ENCODE data around the gene PHGDH.
"Not testable (repeated sequence)": the region's sequence is repeated elsewhere in the genome, so short reads cannot be mapped to it uniquely, and the experiment has no call there.

PHGDH gene

DNA sequence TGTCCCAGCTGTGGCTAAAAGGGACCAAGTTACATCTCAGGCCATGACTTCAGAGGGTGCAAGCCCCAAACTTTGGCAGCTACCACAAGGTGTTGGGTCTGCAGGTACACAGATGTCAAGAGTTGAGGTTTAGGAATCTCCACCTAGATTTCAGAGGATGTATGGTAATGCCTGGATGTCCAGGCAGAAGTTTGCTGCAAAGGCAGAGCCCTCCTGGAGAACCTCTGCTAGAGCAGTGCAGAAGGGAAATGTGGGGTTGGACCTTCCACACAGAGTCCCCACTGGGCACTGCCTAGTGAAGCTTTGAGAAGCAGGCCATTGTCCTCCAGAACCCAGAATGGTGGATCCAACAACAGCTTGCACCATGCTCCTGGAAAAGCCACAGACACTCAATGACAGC is 10.1 kb upstream of the PHGDH start:
- DNase-seq = no peak

GRCh38 chr1:119702384-119702783 is 9.3 kb upstream of the PHGDH start:
- DNase-seq = no peak

- DNase-seq = no peak
Observed at GRCh38 chr1:119703666-119704450, 7.9 kb upstream of the PHGDH start.

- DNase-seq = not testable (repeated sequence)
Observed at GRCh38 chr1:119706599-119706998, 5.1 kb upstream of the PHGDH start.

- DNase-seq = not testable (repeated sequence)
Observed at GRCh38 chr1:119711356-119711803, 354 bp upstream of the PHGDH start.

GRCh38 chr1:119712342-119713038 is 756 bp downstream of the PHGDH start:
- peak; percentile 10 for DNase-seq

DNA sequence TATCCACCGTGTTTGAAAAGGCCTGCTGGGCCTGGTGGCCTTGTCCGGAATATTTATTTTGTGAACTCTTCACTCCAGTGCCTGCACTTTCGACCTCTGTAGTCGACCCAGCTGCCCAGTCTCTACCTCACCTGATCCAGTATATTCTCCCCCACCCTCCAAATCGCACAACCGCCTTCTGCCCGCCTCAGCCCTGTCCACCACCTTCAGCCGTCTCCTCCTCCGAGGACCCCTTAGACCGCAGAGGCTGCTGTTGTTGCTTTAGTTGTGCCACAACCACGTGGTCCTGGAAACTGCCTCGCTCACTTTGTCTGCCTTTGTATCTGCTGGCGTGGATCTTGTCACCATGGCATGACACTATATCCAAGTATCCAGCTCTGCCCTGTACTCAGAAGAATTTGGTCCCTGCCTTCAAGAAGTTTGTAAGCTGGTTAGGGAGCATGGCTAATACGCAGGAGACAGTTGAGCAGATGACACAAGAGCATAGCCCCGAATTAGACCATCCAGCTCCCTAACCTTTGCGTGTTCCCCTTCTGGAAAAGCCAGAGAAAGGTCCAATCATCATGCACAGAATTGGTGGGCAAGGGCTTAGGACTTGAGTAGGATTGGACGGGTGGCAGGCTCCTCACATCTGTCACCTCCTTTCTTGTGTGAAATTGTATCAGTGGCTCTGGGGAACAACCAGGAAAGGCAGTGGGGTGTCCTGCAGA is 1.5 kb downstream of the PHGDH start:
- no peak for DNase-seq

GRCh38 chr1:119713749-119714456 is 2.2 kb downstream of the PHGDH start:
- DNase-seq = no peak

DNA sequence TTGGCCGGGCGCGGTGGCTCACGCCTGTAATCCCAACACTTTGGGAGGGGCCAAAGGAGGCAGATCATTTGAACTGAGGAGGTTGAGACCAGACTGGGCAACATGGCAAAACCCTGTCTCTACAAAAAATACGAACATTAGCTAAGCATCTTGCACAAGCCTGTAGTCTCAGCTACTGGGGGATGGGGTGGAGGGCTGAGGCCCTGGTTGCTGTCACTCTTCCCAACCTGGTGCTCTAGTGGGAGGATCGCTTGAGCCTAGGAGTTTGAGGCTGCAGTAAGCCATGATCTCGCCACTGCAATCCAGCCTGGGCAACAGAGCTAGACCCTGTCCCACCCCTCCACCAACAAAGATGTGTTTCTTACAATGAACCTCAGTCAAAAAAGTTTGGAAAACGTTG is 2.8 kb downstream of the PHGDH start:
- no peak for DNase-seq

- no peak for DNase-seq
Observed at GRCh38 chr1:119715542-119715941, 3.8 kb downstream of the PHGDH start.

GRCh38 chr1:119718409-119718808 is 6.7 kb downstream of the PHGDH start:
- no peak for DNase-seq

- DNase-seq = no peak
Observed at GRCh38 chr1:119718972-119719371, 7.2 kb downstream of the PHGDH start.

GRCh38 chr1:119720866-119721440 is 9.2 kb downstream of the PHGDH start:
- no peak for DNase-seq

- DNase-seq = no peak
Observed at GRCh38 chr1:119721896-119722295, 10.2 kb downstream of the PHGDH start.

- no peak for DNase-seq
Observed at GRCh38 chr1:119724611-119725218, 13.0 kb downstream of the PHGDH start.

GRCh38 chr1:119725626-119726025 is 13.9 kb downstream of the PHGDH start:
- no peak for DNase-seq

DNA sequence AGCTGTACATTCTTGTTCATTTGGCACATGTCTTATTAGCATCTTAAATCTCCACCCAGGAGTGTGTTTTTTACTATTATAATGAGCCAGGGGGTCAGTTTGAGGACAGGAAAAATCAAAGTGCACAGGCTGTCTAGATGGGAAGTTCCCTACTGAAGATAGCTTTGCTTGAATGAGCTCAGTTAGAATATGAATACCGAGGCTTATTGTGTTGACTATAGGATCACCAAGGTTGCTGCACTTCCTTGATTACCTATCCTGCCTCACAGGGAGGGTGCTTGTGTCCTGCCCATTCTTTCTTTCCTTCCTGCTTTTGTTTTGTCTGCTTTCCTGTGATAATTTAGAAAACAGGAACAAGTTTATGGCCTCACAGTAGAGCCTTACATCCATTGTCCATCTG is 16.3 kb downstream of the PHGDH start:
- no peak for DNase-seq

GRCh38 chr1:119729044-119729443 is 17.3 kb downstream of the PHGDH start:
- DNase-seq = no peak

DNA sequence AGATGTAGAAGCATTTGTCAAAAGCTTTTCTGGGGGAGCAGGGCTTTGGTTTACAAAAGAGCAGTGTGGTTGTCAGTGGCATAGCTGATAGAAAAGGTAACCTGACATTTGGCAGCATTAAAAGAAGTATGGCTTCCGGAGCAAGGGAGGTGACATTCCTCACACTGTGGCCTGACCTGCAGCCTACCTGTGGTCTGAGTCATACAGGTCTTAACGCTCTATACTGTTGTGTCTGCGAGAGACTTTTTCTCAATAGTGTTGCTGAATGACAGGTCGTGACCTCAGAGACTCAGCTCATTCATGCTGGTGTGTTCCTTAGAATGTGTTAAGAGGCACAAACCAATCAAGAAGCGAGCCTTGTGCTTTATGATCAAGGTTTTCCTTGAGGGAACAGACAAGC is 19.3 kb downstream of the PHGDH start:
- DNase-seq = no peak

DNA sequence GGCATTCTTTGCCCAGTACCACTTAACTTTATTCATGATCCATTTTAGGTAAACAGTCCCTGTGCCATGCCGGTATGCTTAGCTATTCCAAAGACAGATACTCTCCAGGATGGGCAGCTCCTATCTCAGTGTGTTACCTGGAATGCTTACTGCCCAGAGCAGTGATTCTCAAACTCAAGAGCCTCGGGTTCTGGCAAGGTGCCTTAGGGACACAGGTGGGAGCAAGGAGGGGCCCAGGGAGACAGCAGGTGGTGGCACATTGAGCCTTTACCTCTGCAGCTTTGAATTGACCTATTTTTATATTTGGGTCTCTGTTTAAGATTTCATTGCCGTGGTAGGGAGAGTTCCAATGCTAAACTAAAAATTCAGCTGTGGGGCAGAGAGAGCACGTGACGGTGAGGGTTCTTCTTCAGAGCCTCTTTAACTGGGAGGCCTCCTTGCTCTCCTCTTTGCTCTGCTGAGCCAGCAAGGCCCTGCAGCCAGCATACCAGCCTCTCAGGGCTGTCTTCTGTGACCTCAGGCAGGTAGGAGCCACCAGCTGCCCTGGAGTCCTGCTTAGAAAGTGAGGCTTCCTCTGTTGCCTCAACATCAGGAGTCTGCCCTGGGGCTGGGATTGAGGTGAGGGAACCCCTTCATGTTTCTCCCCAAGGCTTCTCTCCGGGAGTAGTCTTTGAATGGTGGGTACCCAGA is 20.2 kb downstream of the PHGDH start:
- no peak for DNase-seq

DNA sequence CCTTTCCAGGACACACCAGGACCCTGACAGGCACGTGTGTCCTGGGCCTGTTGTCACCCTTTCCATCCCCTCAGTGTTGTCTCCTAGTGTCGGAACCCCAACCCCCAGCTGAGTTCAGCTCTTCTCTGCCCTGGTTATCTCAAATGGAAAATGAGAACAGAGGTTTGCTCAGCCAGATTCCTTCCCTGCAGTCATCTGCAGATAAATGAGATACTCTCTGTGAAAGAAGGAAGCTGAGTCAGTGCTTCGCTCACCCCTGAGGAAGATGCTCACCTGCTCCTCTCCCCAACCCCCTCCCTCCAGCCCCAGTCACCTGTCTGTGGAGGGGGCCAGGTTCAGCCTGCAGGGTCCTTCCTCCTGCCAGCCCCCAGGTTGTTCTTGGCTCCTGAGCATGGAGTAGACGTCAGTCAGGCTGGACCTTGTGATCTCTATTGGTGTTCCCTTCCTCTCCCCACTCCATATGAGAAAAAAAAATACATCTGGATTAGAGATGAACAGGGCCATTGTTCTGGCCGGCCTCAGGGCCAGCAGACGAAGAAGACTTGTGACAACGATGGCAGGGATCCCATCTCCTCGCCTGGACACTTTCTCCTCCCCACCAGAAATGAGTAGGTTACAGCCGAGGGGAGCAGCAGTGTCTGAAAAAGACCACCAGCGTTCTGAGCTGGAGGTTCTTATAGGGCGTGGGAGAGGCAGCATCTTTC is 20.9 kb downstream of the PHGDH start:
- DNase-seq = no peak

Data from activated T-cell treated with anti-CD3 and anti-CD28 coated beads for 4 hours (primary cell).